ENCODE measurements around the gene TRMT1.

Gene TRMT1

DNA sequence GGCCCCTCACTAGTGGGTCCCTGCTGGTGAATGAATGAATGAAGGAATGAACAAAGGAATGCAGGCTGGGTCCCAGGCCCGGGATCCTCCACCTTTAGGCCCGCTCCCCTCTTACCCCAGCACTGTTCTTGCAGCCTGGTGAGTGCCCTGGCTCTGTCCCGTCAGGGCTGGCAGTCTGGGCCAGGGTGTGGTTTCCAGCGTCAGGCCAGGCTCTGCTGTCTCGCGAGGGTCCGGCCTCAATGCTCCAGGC lies 14.2 kb downstream of the TRMT1 start:
- DNase-seq (ENCODE audit: low read depth in 2 of 2), result no peak

DNA sequence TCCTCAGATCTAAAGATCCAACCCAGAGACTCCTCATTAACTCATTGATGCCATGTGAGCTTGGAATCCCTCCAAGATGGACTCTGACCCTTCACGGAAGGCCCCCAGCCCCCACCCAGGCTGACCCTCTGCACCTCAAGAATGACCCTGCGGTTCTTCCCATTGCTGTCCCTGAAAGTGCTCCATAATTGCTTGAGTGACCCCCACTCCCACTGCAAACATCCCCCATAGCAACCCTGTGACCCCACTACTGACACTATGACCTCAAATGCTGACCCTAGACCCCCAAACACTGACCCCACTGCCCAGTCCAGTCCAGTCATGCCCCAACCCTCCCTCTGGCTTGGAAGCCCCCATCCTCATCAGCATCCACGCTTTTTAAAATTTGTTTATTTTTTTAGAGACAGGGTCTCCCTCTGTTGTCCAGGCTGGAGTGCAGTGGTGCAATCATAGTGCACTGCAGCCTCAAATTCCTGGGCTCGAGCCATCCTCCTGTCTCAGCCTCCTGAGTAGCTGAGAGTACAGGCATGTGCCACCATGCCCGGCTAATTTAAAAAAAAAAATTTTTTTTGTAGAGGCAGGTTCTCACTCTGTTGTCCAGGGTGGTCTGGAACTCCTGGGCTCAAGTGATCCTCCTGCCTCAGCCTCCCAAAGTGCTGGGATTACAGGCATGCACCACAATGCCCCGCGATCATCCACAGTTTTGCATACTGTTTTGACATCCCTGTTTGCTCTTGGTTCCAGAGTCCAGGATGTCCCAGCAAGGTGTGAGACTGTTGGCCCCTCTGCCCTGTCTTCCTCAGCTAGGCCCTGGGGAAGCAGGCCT lies 14.7 kb downstream of the TRMT1 start:
- no peak for DNase-seq (ENCODE audit: low read depth in 2 of 2)

DNA sequence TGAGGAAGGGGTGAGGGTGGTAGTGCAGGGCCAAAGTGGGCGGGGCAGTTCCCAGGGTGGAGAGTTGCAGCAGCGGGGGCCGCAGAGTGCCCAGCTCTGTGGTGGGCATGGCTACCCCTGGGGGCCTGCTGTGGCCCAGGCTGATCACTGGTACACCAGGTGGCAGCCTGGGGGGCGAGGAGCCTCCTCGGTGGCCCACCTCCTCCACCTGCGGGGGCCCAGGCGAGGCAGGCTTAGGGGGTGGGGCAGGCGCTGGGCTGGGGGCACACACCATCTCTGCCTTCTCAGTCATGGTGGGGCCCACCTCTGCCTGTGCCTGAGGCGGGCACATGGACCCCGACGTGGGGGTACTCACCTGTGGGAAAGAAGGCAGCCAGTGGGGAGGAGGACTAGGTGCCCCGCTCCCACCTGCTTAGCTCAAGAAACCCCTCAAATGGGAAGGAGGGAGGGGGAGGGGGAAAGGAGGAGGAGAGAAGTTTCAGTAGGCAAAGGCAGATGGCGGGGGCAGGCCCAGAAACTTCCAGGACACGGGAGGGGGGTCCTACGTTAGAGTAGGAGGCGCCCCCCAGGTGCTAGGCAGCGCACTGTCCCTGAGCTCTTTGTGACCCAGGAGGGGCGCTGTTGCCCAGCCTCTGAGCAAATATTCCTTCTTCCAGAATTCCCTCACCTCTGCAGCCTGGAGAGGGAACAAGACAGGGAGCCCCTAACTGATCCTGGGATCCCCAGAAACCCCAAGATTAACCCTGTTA lies 15.5 kb downstream of the TRMT1 start:
- DNase-seq (ENCODE audit: low read depth in 2 of 2), result no peak

DNA sequence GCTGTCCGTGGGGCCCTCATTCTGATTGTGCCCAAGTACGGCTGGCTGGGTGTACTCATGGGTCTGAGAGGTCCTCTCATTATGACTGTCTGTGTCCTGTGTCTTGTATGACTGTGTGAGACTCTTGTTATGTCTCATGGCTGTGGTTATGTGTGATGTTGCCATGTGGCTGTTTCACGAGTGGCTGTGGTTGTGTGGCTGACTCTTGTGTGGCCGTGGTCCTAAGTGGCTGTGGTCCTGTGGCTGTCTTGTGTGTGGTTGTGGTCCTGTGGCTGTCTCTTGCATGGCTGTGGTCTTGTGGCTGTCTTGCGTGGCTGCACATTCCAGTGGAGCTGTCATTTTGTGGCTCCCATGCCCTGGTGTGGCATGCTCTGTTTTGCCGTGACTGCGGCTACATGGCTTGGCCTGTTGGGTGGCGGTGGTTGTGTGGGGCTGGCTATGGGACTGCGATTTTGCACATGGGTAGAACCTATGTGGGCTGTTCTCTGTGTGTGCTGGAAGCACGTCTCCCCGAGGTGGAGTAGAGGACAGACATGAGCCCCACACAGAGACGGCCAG lies 16.4 kb downstream of the TRMT1 start:
- no peak for DNase-seq (ENCODE audit: low read depth in 2 of 2)

DNA sequence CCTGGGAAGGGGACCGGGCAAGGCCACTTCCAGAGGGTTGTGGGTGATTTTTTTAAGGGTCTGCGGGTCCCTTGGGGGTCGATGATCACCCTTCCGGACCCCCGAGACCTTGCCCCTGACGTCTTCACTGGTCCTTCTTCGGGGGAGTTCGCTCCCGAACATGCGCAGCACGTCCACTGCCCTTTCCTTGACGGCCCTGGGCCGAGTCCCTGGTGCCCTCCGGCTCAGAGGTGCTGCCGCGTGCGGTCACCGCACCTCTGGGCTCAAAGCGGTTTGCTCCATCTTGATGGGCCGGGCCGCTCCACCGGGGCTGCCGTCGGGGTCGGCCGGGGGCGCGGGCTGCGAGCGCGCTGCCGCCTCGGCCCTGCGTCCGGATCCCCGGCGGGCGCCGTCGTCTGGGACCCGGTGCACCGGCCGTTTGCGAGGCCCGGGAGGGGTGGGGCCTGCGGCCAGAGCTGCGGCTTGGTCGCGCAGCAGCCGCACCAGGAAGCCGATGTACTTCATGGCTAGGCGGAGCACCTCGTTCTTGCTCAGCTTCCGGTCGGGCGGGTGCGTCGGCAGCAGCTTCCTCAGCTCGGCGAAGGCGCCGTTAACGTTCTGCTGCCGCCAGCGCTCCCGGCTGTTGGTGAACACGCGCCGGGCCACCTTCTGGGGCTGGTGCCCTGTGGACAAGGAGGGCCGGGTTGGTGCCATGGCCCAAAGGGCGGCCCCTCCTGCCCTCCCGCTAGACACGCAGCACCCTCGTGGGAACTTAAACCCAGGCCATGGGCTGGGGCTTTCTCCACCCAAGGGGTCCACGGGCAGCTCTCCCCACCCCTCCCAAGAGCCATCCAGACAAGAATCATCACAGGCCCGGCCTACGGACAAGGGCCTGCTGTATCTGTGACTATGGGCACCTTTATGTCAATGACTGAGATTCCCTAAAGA lies 17.2 kb downstream of the TRMT1 start:
- peak in 1 of 2 donors; percentile 52 for DNase-seq (ENCODE audit: low read depth in 2 of 2)

DNA sequence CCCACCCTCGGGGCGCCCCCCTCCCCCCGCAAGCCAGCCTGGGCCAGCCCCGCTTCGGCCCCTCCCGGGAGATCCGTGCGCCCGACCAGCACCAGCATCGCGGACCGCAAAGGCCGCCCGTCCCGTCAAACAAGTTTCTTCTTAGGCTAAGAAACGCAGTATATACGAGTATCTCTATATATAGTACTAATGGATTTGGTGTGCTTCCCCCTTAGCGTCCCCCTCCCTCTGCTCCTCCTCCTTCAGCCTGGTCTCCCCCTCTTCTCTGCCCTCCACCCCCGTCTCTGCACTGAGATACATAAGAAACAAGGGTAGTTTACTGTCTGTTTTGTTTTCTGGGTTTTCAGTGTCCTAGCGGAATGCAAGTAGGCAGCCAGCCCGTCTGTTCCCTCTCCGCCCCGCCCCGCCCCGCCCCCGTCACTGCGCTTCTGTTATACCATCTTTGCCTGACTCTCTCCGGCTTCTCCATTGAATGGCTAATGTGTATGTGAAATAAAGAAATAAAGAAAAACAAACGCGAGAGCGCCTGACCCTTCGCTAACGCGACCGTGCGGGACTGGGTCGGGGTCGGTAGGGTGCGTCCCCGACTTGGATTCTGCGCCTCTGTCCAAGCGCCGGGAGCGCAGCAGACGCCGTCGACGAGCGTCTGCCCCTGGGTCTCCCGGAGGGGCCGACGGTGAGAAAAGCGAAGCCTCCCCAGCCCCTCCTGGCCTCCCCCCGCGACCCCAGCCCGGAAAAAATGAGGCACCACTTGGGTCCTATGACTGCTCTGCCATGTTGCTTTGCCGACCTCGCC lies 18.1 kb downstream of the TRMT1 start:
- DNase-seq (ENCODE audit: low read depth in 2 of 2), result no peak

DNA sequence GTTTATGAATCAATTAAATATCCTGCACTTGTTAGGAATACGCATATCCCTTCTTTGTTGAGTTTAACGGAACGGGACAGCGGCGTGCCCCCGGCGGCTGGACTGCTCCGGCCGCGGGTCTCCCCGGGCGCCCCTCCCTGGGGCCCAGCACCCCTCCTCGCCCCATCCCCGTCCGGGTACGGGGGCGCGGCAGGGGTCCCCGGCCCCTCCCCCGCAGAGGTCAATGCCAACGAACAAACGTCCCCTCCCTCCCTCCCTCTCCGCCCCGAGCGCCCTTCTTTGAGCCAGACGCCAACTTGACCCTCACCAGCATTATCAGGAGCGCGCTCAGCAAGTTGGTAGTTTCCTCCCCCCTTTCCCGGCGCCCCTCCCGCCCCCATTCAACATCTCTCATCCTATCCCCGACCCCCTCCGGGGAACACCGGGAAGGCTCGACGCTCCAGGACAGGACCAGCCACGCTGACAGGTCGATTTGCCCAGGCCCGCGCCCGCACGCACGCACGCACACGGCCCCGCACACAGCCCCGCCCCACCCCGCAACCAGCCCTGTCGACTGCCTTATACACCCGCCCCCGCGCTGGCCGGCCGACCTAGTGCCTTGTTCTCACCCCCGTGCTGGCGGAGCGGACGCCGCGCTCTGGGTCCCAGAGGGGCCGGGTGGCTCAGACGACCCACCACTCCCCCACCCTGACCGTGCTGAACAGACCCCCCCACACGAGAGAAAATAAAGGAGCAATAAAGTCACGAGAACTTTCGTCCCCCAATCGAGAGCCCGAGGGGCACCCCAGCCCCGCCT lies 18.9 kb downstream of the TRMT1 start:
- DNase-seq (ENCODE audit: low read depth in 2 of 2), result no peak

DNA sequence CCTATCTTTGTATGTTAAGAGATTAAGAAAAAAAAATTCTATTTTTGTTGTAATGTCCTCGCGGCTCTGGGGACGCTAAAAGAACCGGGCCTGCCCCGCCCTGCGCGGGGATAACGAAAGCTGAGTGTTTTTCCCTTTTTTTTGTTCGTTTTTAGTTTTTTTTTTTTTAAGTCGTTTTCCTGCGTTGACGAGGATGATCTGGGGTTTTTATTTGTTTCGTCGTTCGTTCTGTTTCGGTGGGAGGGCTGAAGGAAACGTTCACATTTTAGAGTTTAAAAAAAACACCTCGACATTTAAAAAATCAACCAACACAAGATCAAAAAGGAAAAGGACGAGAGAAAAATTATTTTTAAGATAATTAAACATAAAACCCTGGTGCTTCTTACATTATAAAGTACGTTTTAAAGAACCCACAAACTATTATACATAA lies 19.5 kb downstream of the TRMT1 start:
- DNase-seq (ENCODE audit: low read depth in 2 of 2), result no peak

DNA sequence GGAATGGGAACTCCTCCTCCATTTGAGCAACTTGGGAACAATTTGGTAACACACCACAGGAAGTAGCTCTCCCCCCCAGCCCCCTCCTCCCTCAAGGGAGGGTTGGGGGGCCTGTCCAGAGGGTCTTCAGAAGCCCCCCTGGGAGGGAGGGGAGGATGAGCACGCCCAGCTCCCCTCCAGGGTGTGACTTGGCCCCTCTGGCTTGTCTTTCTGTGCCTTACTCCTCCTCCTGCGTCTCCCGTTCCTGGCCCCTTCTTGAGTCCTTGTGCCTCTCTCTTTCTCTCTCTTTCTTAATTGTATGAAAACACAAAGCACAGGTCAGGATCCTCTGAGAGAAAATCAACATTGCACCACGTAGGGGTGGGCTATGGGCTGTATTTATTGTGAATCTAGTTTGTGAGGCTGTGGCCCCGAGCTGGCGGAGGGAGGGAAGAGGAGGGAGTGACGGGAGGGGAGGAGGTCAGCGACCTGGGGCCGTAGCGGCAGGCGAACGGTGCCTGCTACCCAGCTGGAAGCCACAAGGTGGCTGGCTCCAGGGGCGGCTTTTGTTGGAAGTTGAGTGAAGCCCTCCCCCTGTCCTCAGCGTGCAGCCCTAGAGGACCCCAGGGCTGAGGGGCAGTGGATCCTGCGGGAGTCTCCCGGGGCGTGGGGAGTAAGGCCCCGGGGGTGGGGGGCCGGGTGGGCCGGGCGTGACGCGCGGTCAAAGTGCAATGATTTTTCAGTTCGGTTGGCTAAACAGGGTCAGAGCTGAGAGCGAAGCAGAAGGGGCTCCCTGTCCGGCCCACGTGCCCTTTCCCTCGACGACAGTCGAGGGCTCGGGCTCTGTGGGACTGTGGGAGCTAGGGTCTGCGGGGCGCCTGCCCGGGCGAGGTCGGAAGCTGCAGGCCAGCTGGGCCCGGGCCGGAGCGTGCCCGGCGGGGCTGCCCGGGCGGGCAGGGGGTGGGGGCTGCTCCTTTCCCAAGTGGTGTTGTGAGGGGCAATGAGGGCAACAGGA lies 20.3 kb downstream of the TRMT1 start:
- DNase-seq (ENCODE audit: low read depth in 2 of 2), result no peak

DNA sequence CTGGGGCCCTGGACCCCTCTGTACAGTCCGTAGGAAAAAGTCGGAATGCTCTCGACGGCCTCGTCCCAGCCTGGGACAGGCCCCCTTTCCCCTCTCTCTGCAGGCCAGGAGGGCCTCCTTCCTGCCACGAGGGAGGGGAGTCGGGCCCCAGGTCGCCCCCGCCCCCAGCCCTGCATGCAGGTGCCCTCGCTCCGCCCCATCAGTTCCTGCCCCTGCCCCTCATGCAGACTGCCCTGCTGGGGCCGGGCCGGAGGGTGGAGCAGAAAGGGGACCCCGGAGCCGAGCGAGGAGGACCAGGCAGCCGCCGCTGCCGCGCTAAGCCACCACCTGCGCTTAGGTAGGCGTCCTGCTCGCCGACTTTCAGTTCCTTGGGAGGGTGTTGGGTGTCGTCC lies 21.2 kb downstream of the TRMT1 start:
- no peak for DNase-seq (ENCODE audit: low read depth in 2 of 2)

DNA sequence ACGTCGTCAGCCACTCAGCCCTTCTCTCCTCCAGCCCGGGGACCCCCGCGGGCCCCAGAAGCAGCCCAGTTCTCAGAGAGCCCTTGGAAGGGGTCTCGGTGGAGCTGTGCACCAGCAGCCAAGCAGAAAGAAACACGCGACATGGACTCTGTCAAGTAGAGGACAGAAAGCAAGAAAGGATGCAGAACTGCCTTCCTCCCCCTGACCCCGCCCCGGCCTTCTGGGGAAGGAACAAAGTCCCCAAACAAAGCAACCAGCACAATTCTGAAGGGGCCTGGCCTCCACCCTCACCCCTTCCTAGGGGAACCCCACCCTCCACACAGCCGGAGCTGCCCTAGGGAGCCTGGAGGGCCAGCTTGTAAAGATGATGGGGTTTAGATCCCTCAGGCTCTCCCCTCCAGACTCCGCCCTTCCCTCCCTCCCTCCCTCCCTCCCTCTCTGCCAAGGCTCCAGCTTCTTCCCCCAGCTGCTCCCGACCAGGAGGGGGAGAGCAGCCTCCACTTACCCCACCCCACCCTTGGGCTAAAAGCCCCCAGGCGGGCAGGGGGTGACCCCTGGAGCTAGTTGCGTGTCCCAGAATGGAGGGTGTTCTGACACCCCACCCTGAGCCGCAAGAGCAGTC lies 21.7 kb downstream of the TRMT1 start:
- DNase-seq (ENCODE audit: low read depth in 2 of 2), result no peak

DNA sequence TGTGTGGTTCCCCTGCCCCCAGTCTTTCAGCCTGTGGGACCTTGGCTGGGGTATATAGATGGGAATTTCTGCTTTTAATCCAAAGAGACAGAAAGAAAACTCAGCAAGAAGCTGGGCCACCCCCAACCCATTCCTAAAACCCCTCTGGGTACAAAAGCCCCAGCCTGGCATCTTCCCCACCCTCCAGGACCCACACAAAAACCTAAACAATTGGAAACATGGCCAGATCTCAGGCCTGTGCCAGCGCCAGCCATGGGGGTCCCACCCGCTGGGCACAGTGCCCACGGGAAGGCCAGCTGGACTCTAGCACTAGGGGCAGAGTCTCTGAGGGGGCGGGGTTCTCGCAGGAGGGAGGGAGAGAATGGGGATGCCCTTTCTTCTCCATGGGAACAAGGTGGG lies 22.4 kb downstream of the TRMT1 start:
- no peak for DNase-seq (ENCODE audit: low read depth in 2 of 2)

DNA sequence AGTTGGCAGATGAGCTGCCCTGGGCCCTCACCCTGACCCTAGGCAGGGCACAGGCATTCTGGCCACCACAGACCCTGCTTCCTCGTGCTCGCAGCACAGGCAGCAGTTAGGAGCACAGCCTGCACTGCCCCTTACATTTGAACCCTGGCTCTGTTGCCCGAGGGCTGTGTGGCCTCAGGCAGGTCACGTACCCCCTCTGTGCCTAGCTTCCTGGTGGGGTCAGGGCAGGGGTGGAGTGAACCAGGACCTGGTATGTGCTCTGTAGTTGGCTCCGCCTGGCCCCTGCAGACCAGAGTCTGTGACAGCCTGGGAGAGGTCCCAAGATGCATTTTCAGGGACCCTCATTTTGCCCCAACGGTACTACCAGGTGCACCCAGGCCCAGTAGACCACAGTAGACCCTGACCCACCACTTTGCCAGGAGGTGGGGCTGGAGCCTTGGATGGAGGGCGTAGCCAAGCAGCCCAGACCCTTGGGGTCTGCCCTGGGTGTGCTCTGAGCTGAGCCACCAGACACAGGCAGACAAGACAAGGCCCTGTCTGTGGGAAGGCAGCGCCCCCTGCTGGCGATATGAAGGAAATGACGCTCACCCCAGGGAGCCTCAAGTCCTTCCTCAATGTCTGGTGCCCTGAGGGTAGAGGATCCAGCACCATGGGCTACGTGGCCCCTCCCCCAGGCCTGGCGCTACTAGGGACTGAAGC lies 23.0 kb downstream of the TRMT1 start:
- peak; percentile 60 to 63 for DNase-seq (ENCODE audit: low read depth in 2 of 2)

DNA sequence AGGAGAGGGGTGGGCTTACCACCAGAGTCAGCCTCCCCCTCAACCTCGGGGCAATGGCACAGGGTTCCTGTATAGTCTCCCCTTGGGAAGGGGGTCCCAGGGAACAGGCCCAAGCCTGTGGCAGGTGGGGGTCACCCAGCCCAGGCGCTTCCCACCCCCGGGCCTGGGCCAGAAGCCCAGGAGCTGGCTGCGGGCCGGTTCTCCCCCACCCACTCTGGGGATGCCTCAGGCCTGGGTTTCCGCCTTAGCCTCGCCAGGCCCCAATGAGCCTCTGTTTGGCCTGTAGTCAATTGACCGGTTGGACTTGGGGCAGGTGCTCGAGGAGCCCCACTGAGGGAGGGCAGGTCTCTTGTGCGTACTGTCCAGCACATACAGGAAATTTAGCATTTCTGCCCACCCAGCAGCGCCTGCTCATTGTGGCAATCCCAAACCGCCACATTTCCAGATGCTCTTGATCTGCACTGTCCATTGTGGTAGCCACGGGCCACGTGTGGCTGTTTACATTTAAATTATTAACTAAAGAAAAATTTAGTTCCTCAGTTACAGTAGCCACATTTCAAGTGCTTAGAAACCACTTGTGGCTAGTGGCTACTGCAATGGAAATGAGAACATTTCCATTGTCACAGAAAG lies 23.8 kb downstream of the TRMT1 start:
- DNase-seq (ENCODE audit: low read depth in 2 of 2), result no peak

DNA sequence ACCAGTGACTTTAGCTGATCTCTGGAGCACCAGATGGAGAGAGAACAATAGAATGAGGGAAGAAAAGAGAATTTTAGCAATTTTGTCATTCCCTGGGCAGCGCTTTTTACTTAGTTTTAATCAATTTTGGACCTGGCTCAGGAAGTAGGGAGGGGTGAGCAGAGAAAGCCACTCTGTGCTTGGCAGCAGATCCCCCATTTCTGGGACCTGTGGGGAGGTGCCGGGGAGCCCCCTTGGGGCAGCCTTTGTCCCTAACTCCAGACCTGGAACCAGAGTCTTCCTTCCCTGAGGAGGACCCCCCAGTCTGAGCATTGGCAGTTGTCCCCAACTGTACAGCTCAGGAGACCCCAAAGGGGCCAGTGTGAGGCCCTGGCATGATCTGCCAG lies 24.4 kb downstream of the TRMT1 start:
- DNase-seq (ENCODE audit: low read depth in 2 of 2), result no peak

DNA sequence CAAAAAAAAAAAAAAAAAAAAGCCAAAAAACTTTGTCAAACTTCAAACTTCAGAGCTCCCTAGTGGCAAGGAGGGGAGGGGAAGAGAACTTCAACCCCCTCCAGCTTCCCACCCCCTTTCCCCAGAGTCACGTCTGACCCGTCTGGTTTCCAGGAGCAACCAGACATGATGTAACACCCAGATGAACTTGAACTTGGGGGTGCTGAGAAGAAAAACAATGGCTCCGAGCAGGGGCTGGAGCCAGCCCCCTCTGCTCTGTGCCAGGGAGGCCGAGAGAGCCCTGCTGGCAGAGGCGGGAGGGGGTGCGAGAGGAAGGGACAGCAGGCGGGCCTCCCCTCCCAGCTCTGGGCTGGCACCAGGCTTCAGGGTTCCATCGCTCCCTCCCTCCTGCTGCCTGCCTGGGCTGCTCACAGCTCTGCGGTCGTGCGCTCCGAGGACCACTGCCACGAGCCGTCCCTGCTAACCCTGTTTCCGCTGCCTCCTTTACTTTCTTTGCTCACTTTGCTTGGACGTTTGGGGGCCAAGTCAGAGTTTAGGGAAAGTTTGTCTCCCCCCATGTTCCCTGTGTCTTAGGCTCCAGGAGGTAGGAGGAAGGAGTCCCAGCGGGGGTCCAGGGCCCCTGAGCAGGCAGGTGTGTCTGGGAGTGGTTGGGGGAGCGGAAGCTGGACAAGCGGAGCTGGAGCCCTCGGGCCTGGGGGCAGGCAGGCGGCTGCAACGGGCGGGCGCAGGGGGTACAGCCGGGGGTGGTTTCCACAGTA lies 25.0 kb downstream of the TRMT1 start:
- no peak for DNase-seq (ENCODE audit: low read depth in 2 of 2)
